HG02852 (cell line): ENCODE data around the gene NRAP.

Source experiments
- ATAC-seq: cut with Tn5 transposase; IDR thresholded peaks from one replicate; pipeline ENCODE4 v1.9.1; 2021; ENCODE audit warnings: mild to moderate bottlenecking, moderate library complexity; ENCODE audit not compliant: unreplicated experiment

The NRAP gene, protein sequence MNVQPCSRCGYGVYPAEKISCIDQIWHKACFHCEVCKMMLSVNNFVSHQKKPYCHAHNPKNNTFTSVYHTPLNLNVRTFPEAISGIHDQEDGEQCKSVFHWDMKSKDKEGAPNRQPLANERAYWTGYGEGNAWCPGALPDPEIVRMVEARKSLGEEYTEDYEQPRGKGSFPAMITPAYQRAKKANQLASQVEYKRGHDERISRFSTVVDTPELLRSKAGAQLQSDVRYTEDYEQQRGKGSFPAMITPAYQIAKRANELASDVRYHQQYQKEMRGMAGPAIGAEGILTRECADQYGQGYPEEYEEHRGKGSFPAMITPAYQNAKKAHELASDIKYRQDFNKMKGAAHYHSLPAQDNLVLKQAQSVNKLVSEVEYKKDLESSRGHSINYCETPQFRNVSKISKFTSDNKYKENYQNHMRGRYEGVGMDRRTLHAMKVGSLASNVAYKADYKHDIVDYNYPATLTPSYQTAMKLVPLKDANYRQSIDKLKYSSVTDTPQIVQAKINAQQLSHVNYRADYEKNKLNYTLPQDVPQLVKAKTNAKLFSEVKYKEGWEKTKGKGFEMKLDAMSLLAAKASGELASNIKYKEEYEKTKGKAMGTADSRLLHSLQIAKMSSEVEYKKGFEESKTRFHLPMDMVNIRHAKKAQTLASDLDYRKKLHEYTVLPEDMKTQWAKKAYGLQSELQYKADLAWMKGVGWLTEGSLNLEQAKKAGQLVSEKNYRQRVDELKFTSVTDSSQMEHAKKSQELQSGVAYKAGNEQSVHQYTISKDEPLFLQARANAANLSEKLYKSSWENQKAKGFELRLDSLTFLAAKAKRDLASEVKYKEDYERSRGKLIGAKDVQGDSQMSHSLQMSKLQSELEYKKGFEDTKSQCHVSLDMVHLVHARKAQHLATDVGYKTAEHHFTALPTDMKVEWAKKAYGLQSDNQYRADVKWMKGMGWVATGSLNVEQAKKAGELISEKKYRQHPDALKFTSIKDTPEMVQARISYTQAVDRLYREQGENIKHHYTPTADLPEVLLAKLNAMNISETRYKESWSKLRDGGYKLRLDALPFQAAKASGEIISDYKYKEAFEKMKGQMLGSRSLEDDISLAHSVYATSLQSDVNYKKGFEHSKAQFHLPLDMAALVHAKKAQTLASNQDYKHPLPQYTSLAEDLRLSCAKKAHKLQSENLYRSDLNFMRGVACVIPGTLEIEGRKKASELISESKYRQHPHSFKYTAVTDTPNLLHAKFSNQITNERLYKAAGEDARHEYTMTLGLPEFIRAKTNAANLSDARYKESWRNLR (N-terminal part only)

DNA sequence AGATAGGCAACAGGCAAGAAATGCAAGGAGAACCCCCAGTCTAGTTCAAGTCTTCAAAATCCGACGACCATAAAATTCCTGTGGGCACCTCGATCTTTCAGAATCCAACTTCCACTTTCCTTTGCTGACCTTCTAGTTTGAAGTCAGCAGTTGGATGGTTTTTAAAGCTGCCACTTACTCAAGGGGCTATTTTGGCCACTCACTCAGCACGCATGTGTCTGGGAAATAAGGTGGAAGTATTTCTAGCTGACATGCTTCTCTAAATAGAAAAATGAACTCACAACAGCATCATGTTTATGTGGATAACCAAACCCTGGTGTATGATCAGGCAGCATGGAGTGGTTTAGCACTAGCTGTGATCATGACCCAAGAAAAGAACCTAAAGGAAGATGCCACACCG is at the start of gene NRAP:
NRAP (minus strand) TSS at position 134 of the 400 bp plus-strand sequence. CDS start 159 bp downstream, outside the sequence.
- no peak for ATAC-seq

DNA sequence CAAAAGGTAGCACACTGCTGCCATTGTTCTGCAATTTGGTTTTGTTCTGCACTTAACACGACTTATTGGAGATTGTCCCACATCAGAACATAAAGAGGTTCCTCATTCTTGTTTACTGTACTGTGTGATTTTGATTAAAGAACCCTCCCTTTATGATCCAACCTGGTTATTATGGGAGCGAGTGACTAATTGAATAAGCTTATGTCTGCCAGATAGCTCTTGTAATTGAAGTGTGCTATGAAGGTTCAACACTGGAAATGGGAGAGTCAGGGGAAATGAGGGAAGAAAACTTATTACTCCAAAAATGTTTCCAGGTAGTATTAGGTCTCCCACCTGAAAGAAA is 49.8 kb upstream of the NRAP start:
- no peak for ATAC-seq

DNA sequence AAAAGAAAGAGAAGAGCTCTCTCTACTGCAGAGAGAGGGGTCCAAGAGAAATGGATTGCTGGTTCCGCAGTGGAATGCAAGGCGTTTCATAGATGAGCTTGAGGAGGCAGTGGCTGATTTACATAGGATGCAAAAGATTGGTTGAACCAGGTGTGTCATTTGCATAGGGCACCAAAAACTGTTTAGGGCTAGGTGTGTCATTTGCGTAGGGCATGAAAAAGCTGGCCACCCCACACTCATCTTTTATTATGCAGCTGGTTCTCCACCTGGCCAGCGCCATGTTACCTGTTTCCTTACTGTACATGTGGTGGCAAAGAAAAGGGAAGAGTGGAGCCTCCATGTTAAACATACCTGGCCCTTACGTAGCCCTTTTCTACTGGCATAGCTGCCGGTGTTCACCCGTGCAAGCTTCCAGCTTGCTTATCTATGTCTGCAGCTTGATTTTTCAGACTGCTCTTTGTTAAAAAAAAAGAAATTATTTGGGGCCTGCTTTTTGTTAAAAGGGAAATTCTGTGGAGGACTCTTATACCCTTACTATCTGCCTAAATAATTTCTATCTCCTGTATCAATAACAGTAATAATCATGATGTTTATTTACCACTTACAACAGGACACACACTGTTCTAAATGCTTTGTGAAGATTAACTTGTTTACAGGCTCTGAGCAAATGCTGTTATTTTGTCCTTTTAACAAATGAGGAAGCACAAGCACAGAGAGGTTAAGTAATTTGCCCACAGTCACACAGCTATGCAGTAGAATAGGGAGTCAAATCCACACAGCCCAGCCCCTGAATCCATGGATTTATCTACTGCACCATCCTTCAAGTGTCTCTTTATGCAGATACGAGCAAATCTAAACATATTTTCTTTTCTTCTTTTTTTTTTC is 49.2 kb upstream of the NRAP start:
- ATAC-seq: no peak

DNA sequence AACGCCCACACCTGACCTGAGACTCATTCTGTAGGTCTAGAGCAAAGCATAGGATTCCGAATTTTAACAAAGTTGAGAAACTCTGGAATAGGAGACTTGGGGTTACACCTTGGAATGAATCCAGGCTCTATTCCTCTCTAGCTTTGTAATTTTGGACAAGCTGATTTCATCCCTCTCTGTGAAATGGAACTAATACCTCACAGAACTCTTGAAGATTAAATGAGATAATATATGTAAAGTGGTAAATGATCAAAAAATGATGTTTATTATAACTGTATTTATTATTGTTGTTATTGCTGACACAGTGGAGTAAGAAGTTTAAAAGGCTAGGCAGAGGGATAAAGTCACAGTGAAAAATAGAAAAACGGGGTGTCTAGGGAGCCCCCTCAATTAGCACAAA is 48.2 kb upstream of the NRAP start:
- ATAC-seq: no peak

DNA sequence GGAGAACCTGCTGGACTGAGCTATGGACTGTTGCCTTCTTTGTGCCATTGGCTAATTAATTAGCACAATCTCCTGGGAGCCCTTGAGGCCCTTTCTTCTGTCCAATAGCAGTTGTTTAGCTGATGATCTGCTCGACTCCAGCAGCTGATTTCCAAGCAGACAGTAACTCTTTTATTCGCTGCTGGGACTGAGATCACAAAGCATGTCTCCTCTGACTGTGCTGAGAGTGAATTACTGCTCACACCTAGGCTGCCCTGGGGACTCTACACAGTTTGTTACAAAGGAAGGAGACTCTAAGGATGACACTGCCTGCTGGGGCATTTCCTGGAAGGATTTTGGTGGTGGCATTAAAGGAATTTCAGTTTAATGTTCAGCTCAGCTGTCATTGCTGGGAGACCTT is 47.3 kb upstream of the NRAP start:
- no peak for ATAC-seq

DNA sequence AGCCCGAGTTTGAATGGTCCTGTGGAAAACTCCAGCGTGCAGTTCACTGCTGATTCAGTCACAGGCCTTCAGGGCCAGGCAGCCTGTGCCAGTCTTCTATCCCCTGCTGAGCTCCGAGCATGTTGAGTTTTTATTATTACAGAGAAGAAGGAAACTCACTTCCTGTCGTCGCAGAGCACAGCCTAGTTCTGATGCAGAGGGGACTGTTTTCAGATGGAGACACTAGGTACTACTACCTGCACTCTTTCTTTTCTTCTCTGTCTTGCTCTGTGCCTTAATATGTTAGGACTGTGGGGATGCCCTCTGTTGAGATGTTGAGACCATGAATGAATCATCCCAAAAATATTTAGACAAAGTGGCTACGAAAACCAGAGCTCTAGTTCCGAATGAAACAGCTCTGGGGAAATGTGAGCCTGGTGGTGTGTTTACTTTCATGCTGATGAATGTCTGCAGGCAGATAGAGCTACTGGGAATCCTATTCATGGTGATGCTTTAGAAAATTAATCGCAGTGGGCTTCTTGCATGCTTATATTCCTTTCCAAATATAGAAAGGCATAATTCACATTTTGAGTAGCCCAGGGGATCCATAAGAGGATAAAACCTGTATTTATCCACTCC is 45.5 kb upstream of the NRAP start:
- no peak for ATAC-seq

DNA sequence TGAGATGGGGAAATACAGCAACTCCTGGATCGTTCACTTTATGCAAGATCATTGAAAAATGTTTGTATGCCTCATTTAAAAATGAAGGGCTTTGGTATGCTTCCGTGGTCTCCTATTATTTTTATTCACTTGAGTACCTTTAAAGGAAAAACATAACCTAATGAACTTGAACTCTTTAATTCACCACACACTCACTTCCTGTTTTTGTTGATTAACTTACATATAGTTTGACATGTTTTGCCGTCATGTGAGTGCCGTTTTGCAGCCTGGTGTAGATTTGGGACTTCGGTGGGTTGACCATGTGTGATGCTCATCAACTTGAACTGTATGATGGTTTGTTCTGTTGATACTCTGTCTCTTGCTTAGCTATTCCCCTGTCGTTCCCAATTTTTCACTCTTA is 44.8 kb upstream of the NRAP start:
- no peak for ATAC-seq

DNA sequence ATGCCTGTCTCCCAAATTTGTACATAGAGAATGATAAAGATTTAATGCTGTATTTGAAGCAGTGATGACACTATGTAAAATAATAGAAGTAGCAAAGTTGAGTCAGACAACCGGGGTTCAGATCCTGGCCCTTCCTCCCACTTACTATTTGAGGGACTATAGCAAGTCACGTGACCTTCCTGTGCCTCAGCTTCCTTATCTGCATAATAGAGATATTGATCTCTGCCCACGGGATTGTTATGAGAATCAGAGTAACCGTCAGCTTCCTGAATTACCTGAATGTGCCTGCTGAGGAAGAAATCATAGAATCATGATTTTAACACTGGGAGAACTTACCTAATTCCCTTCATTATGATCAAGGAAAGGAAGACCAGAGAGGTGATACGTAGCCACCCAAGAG is 42.8 kb upstream of the NRAP start:
- ATAC-seq: no peak

DNA sequence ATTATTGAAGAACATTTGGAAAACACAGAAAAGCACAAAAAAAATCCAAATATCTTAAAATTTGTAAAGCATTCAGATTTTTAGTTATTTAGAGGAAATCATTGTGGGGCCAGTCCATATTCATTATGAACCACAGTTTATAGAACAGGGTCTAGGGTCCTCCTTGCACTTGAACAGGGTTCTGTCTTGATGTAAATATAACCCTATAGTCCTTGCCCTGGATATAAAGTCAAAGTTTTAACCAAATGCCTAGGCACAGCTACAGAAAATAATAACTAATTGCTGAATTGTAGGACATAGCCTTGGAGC is 41.5 kb upstream of the NRAP start:
- ATAC-seq: no peak

DNA sequence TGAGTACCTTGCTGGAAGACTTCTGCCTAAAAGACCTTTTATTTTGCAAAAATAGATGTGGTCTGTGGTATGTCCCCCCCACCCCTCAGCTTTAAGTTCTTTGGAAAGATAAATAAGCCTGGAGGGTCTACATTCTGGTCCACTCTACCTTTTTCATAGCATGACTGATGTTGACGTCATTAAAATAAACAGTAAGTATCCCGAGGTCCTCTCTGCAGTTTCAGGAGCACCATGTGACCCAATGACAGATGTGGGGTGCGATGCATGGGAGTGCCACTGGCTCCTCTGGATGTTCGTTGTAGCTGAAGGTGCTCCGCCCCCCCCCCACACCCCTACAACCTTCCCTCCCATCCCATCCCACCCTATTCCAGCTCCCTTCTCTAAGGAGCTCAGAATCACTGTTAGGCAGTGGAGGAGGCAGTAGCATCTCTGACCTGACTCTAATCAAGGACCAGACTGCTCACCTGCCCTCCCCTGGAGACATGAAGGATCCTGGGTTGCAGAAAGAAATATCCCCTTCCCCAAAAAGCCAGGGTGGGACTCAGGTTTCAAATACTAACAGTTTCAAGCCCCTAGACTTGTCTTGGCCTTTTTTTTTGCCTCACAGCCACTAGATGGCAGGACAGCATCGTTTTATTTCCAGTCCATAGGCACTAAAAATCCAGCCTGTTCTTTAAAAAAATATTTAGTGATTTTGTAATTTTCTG is 40.9 kb upstream of the NRAP start:
- no peak for ATAC-seq

DNA sequence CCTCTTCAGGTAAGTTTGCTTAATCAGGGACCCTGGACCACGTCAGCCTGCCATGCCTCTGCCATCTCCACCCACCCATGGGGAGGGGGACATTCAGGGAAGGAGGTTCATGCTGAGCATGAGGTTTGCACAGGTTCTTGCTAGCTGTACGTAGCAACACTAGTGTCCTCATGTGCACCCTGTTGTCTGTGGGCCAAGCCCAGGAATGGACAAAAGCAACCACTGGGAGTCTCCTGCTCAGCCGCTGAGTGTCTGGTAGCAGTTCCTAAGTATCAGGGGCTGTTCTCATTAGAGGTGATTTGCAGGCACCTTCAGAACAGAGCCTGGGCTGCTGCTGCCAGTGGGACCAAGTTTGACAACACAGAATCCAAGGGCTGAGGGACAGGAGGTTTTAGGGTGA is 33.8 kb upstream of the NRAP start:
- ATAC-seq: no peak

DNA sequence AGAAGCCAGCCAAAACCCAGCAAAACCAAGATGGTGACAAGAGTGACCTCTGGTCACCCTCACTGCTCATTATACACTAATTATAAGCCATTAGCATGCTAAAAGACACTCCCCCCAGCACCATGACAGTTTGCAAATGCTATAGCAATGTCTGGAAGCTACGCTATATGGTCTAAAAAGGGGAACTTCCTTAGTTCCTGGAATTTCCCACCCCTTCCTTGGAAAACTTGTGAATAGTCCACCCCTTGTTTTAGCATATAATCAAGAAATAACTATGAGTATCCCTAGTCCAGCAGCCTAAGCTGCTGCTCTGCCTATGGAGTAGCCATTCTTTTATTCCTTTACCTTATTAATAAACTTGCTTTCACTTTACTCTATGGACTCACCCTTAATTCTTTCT is 31.9 kb upstream of the NRAP start:
- no peak for ATAC-seq

DNA sequence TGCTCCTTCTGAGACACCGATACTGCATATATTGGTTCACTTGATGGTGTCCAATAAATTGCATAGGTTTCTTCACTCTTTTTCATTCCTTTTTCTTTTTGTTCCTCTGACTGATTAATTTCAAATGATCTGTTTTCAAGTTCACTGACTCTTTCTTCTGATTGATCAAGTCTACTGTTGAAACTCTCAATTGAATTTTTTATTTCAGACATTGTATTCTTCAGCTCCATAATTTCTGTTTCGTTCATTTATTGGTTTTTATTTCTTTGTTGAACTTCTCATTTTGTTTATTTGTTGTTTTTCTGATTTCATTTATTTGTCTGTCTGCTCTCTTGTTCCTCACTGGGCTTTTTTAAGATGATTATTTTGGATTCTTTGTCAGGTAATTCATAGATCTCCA is 29.5 kb upstream of the NRAP start:
- ATAC-seq: no peak

DNA sequence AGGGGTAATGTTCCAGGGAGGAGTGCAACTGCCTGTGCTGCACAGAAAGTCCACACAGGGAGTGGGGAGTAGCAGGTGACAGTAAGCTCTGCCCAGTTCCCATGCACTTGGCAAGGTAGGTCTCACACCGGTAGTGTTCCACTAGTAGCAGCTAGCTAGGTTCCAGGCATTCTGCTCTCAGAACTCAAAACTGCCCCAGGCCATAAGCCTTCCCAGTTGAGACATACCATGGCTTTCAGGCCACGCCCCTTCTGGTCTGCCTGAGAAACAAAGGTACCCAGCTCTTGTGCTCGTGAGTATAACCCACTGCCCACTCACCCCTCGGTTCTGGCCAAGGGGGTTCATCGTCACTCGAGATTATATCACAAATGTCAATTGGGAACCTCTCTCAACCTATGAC is 28.4 kb upstream of the NRAP start:
- no peak for ATAC-seq

DNA sequence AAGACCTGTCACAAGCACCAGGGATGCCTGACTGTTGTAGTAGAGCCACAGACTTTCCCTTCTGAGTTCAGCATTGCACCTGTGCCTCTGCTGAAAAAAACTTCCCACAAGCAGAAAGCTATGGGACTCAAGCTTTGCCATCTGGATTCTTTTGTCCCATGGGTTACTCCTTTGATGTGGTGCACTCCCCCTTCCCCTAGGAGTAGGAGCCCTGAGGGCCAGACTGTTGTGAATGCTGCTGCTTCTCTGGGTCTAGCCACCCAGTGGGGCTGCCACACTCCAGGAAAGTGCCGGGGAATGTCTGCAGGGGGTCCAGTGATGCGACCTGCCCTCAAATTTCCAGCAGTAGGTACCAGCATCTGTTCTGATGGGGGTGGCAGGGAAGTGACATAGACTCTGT is 27.5 kb upstream of the NRAP start:
- no peak for ATAC-seq

DNA sequence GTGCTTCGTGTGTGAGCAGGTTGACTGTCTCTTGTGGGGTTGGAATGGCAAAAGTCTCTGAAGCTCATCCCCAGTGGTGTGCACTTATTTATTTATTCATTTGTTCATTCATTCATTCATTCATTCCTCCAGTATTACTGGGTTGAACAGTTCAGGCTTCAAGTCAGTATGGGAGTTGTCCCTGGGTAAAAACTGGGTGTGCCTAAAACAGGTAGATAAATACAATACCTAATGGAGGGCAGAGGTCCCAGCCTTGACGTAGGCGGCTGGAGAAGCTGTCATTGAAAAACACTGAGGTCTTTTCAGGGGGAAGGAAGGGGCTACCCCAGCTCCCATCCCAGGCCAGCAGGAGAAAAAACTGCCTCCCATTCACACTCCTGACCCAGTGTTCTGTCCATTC is 26.9 kb upstream of the NRAP start:
- ATAC-seq: no peak

DNA sequence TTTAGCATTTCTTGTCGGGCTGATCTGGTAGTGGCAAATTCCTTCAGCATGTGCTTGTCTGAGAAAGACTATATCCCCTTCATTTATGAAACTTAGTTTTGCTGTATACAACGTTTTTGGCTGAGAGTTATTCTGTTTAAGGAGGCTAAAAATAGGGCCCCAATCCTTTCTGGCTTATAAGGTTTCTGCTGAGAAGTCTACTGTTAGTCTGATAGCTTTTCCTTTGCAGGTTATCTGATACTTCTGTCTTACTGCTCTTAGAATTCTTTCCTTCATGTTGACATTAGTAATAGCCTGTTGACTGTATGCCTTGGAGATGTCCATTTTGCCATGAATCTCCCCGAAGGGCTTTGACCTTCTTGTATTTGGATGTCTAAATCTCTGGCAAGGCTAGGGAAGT is 25.7 kb upstream of the NRAP start:
- no peak for ATAC-seq

DNA sequence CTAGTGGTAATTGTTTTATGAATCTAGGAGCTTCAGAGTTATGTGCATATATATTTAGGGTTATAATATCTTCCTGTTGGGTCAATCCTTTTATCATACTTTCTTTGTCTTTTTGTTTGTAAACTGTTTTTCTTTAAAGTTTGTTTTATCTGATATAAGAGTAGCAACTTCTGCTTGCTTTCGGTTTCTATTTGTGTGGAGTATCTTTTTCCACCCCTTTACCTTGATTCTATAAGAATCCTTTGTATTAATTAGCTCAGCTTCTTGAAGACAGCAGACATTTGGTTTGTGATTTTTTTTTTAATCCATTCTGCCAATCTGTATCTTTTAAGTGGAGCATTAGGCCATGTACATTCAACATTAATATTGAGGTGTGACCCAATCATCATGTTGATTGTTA is 25.2 kb upstream of the NRAP start:
- no peak for ATAC-seq

DNA sequence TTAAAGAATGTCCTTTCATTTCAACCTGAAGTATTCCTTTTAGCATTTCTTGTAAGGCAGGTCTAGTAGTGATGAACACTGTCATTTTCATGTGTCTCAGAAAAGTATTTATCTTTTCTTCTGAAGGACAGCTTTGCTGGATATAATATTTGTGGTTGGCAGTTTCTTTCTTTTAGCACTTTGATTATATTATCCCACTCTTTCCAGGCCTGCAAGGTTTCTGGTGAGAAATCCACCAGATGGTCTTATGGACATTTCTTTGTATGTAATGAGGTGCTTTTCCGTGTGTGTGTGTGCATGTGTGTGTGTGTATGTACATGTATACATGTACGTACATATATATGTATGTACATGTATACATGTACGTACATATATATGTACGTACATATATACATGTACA is 23.2 kb upstream of the NRAP start:
- no peak for ATAC-seq

DNA sequence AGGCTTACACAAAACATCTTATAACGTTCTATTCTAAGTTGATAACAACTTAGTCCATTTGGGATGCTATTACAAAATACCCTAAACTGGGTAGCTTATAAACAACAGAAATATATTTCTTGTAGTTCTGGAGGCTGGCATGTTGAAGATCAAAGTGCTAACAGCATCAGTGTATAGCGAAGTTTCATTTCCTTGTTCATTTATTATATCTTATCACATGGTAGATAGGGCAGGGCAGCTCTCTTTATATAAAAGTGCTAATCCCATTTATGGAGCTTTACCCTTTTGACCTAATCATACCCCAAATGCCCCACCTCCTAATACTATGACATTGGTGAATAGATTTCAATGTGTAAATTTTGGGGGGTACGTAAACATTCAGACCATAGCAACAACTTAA is 22.2 kb upstream of the NRAP start:
- ATAC-seq: no peak
